Fibroblast of lung (primary cell): ENCODE measurements around the gene HRH1.

Experiments used
- CTCF ChIP-seq, 2 donors: IDR thresholded peaks in 1 of 2; conservative IDR thresholded peaks in 1 of 2; 1 replicate in 1 of 2; 2 replicates in 1 of 2; pipeline ENCODE4 v1.5.1; 2011 to 2012; ENCODE audit warnings: low read length in 2 of 2, control low read depth in 1 of 2, inconsistent platforms in 1 of 2, low read depth in 1 of 2, mild to moderate bottlenecking in 1 of 2
- EZH2 ChIP-seq: IDR thresholded peaks from 2 replicates; pipeline ENCODE4 v1.5.1; 2012; ENCODE audit warnings: low read length, control low read depth, mild to moderate bottlenecking; ENCODE audit errors: missing control alignments

DNA sequence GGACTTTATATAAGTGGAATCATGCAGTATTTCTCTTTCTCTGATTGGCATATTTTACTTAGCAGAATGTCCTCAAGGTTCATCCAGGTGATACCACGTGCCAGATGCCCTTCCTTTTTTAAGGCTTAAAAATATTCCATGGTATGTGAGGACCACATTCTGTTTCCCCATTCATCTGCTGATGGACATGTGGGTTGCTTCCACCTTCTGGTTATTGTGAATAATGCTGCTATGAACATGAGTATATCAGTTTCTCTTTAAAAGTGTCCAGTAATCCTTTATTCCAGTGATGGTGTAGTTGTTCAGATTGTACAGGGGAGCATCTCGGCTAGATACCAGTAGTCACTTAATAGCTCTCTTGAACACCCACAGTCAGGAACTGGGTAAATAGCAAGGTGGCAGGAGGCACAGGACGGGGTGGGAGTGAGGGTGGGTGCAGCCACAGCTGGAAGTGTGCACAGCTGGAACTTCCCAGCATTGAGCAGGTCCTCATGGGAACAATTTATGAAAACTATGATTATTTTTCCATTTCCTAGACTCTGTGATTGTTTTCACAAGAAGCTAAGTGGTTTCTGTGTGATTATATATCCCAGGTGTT, 67.6 kb downstream of the HRH1 start:
- peak in 1 of 2 donors; percentile 19 for TF ChIP-seq CTCF (conservative IDR thresholded peaks at IDR 0.05 in 1 of 2, IDR thresholded peaks at IDR 0.05 in 1 of 2; ENCODE audit: low read depth in 1 of 2, low read length in 2 of 2)
- no peak for TF ChIP-seq EZH2
